Measurements from ENCODE around the gene UFSP1.

The UFSP1 gene

DNA sequence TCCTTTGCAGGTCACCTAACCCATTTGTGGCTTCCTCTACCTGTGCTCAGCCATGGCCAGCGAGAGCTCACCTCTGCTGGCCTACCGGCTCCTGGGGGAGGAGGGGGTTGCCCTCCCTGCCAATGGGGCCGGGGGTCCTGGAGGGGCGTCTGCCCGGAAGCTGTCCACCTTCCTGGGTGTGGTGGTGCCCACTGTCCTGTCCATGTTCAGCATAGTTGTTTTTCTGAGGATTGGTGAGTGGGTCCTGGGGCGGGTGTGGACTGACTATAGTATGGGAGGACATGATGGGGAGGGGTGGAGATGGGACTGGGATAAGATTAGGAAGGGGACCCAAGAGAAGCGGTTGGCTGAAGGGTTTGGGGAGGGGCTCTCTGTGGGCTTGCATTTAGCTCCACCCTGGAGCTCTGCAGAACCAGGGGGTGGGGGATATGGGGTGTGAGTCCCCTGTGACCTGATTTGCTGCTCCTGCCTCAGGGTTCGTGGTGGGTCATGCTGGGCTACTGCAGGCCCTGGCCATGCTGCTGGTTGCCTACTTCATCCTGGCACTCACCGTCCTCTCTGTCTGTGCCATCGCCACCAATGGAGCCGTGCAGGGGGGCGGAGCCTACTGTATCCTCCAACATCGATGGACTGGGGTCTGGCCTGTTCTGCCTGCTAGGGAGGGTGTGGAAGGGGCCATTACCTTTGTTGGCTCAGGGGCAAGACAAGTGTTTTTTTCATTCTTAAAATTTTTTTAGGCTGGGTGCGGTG is 35.2 kb downstream of the UFSP1 start:
- no peak for DNase-seq

DNA sequence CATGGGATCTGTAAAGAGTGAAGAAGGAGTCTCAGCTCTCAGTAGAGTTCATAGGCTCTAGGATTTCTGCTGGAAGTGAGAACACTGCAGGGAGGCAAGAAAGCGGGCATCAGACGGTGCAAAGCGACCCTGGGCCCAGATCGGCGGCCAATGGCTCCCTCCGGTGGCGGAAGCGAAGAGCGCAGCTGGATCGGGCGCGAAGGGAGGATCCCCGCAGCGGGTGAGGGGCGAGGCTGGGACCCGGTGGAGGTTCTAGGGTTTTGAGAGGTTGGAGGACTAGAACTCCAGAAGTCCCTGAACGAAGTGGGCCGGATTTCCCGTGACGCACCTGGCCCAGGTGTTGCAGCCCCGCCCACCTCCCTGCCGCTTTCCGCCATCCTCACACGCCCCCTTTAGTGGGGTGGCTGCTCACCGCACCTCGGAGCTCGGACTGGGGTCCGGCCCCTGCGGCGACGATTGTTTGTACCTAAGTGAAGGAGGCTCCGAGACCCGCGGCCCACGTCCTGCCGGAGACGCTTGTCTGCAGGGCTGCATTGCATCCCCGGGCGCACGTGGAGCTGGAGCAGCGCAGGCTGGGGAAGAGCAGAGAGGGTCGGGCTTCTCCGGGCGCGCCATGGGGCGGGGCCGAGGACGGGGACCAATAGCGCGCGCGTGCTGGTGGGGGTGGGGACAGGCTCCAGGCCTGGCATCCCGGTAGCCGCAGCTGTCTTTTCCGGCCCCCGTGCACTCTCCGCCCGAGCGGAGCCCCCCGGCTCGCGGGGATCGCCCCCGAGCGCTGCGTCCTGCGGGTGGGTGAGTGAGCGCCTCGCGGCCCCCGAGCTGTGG is 37.3 kb downstream of the UFSP1 start, which contains the start of gene SLC12A9:
Gene SLC12A9 (plus strand): TSS at position 666 of the 825 bp plus-strand sequence. CDS start 1,485 bp downstream, outside the sequence.
- peak; percentile 91 for DNase-seq

DNA sequence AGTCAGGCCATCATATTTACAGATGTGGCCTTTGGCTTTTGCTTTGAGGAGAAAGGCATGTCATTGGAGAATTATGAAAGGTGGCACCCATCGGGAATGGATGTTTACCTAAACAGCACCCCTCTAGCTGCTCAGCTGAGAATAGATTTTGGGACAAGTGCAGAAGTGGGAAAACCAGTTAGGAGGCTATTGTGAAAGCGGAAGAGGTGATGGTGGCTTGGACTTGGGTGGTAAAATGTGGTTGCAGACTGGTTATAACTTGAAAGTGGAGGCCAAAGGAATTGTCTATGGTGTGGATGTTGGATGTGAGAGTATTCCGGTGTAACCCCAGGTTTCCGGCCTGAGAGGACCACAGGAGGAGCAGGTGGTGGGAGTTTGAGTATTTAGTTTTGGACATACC is 42.2 kb downstream of the UFSP1 start:
- DNase-seq, result no peak

DNA sequence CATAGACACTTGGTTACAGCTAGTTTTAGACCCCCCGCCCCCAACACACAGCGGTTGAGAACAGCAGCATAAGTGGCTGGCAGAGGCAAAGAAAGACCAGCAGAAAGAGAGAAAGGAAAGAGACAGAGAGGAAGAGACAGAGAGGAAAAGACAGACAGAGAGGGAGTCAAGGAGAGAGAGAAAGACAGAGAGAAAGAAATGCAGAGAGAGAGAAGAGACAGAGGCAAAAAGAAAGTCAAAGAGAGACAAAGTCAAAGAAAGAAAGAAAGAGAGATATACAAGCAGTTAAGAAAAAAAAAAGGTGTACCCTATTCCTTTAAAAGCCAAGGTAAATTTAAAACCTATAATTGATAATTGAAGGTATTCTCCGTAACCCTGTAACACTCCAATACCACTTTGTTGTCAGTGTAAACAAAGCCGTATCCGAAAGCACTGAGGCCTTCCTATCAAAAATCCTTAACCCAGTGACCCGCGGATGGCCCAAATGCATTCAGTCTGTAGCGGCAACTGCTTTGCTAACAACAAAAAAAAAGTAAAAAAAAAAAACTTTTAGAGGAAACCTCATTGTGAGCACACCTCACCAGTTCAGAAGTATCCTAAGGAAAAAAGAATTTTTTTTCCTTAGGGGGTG is 48.9 kb downstream of the UFSP1 start:
- no peak for DNase-seq

DNA sequence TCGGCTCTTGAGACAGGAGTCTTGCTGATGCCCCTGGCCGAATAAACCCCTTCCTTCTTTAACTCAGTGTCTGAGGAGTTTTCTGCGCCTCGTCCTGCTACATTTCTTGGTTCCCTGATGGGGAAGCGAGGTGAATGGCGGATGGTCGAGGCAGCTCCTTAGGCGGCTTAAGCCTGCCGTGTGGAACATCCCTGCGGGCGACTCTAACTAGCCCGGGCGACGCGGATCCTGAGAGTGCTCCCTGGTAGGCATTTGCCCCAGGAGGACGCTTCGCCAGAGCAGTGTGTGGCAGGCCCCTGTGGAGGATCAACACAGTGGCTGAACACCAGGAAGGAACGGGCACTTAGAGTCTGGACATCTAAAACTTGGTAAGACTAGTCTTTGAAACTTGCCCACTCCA is 50.2 kb downstream of the UFSP1 start:
- DNase-seq, result no peak

Measured in activated CD4-positive, alpha-beta T cell treated with anti-CD3 and anti-CD28 coated beads for 48 hours (primary cell).